Endodermal cell (in vitro differentiated cells): ENCODE data around the gene MEGF8. TPM values are rescaled to one million over a fixed set of nuclear protein-coding genes. Genes with fewer than 3 reads are reported as not detected.

Experiments used
- DNase-seq: peaks from one replicate; pipeline ENCODE4 v3.0.0-alpha.2; 2017
- H3K27ac ChIP-seq: 2 replicates; pipeline ENCODE4 v1.5.1; 2013; ENCODE audit warnings: mild to moderate bottlenecking, low read depth, low read length, moderate library complexity
- H3K27me3 ChIP-seq: 2 replicates; pipeline ENCODE4 v1.6.1; 2013; ENCODE audit warnings: mild to moderate bottlenecking, low read length, moderate library complexity; ENCODE audit not compliant: insufficient read depth, control insufficient read depth, poor library complexity, severe bottlenecking
- H3K36me3 ChIP-seq: 2 replicates; pipeline ENCODE4 v1.7.0; 2013; ENCODE audit warnings: mild to moderate bottlenecking, low read length, moderate library complexity; ENCODE audit not compliant: control insufficient read depth, insufficient read depth
- H3K4me1 ChIP-seq: one replicate; pipeline ENCODE4 v1.7.0; 2013; ENCODE audit warnings: low read length; ENCODE audit not compliant: control insufficient read depth, insufficient read depth
- H3K4me3 ChIP-seq: 2 replicates; pipeline ENCODE4 v1.5.1; 2013; ENCODE audit warnings: mild to moderate bottlenecking, low read length, moderate library complexity
- H3K9ac ChIP-seq: 2 replicates; pipeline ENCODE4 v1.6.1; 2013; ENCODE audit warnings: mild to moderate bottlenecking, low read length, moderate library complexity; ENCODE audit not compliant: poor library complexity, severe bottlenecking; ENCODE audit errors: extremely low read depth
- H3K9me3 ChIP-seq: 2 replicates; pipeline ENCODE4 v1.6.1; 2013; ENCODE audit warnings: mild to moderate bottlenecking, low read length, moderate library complexity; ENCODE audit not compliant: control insufficient read depth
- H3K27ac Mint-ChIP-seq: 2 replicates; pipeline ENCODE4 v1.8.0; 2020; ENCODE audit warnings: mixed read lengths
- H3K27me3 Mint-ChIP-seq: 2 replicates; pipeline ENCODE4 v1.8.0; 2021; ENCODE audit warnings: mild to moderate bottlenecking, mixed read lengths; ENCODE audit not compliant: insufficient read depth
- H3K36me3 Mint-ChIP-seq: 2 replicates; pipeline ENCODE4 v1.8.0; 2020; ENCODE audit warnings: low read depth, mixed read lengths
- H3K4me1 Mint-ChIP-seq: 2 replicates; pipeline ENCODE4 v1.8.0; 2020; ENCODE audit warnings: mixed read lengths
- H3K4me3 Mint-ChIP-seq: 2 replicates; pipeline ENCODE4 v1.8.0; 2020; ENCODE audit warnings: mild to moderate bottlenecking, moderate library complexity, mixed read lengths
- H3K9me3 Mint-ChIP-seq: 2 replicates; pipeline ENCODE4 v1.8.0; 2020; ENCODE audit warnings: mild to moderate bottlenecking, mixed read lengths
- CTCF ChIP-seq: fragments of 200-600 bp; sonication (generic); conservative IDR thresholded peaks from 2 replicates; pipeline ENCODE4 v1.5.0; 2021; ENCODE audit warnings: antibody characterized with exemption, mild to moderate bottlenecking
- WGBS, 2 experiments: methylation state at CpG; one replicate each; pipeline versions ENCODE4 v1.1.5 to v1.1.7; 2013; ENCODE audit warnings: missing lambda C conversion rate in 2 of 2, mixed read lengths in 1 of 2; ENCODE audit not compliant: insufficient coverage in 1 of 2, insufficient read length in 1 of 2; 5-methylcytosine and 5-hydroxymethylcytosine counted together
- total RNA-seq, 2 donors: library from RNA; stranded (reverse); fragmentation: NEBNext Ultra II Directional in 1 of 2; extraction: Animal tissue kit (Norgen Biotek cat#: 25700) in 1 of 2; gene quantifications; 2 replicates in 1 of 2; 3 replicates in 1 of 2; pipeline ENCODE4 v1.2.1, GENCODE V29; 2021

The MEGF8 gene
- total RNA-seq, 2 donors from 2014 or later = 48.0 to 51.4 TPM

- peaks cover 32% of the 10 kb centered on the region for H3K4me1 Mint-ChIP-seq
- Histone ChIP-seq H3K36me3 (peaks cover 22% of the 10 kb centered on the region), H3K4me3 (no peak overlapping the region), H3K4me1 (peaks cover 14% of the 10 kb centered on the region), H3K9ac (no peak overlapping the region), H3K27me3 (no peaks in the 10 kb centered on the region), H3K9me3 (no peaks in the 10 kb centered on the region), H3K27ac (no peak overlapping the region)
- 0% methylated on average over 3 to 63 of the region's 76 CpGs for WGBS, 2 experiments
- no peak overlapping the region for H3K4me3 Mint-ChIP-seq
- DNase-seq = no peak
- H3K9me3 Mint-ChIP-seq = no peaks in the 10 kb centered on the region
- peaks cover 10% of the 10 kb centered on the region for H3K36me3 Mint-ChIP-seq
- no peaks in the 10 kb centered on the region for H3K27me3 Mint-ChIP-seq
- TF ChIP-seq CTCF = no peak
- no peak overlapping the region for H3K27ac Mint-ChIP-seq
Observed at GRCh38 chr19:42284066-42284501, 41.4 kb upstream of the MEGF8 start.

- TF ChIP-seq CTCF = no peak
- H3K9ac ChIP-seq = peak overlapping the region; percentile 25
- H3K27ac Mint-ChIP-seq = peak overlapping the region; percentile 85
- H3K4me1 Mint-ChIP-seq = peaks cover 25% of the 10 kb centered on the region
- peaks cover 10% of the 10 kb centered on the region for H3K4me1 ChIP-seq
- peak overlapping the region; percentile 80 for H3K4me3 Mint-ChIP-seq
- no peaks in the 10 kb centered on the region for H3K9me3 ChIP-seq
- DNase-seq = peak; percentile 69
- H3K36me3 Mint-ChIP-seq = peaks cover 17% of the 10 kb centered on the region
- H3K36me3 ChIP-seq = peaks cover 29% of the 10 kb centered on the region
- WGBS, 2 experiments = 4 to 6% methylated on average over 8 to 41 of the region's 41 CpGs
- H3K9me3 Mint-ChIP-seq = no peaks in the 10 kb centered on the region
- H3K27me3 Mint-ChIP-seq = no peaks in the 10 kb centered on the region
- peak overlapping the region; percentile 89 for H3K4me3 ChIP-seq
- no peak overlapping the region for H3K27ac ChIP-seq
- H3K27me3 ChIP-seq = no peaks in the 10 kb centered on the region
Observed at GRCh38 chr19:42284591-42285341, 40.7 kb upstream of the MEGF8 start.

DNA sequence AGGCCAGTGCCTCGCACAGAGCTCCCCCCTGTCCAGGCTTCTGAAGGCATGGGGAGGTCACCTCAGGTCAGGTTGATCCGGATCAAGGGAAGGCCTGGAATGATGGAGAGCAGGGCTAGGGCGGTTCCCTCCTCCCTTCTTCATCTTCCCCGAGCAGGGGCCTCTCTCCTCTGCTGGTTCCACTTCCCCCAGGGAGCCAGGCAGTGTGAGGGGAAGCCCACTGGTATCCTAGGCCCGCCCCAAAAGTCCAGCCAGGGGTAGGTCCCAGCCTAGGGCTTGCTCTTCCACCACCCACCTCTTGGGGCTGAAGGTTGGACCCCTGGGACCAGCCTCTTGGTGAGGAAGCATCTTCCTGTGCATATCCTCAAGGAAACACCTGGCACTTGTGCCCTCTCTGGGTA is 39.9 kb upstream of the MEGF8 start:
- no peak overlapping the region for H3K27ac Mint-ChIP-seq
- Histone ChIP-seq H3K27ac (no peak overlapping the region), H3K9me3 (no peaks in the 10 kb centered on the region), H3K36me3 (peaks cover 36% of the 10 kb centered on the region), H3K4me1 (peaks cover 10% of the 10 kb centered on the region), H3K9ac (no peak overlapping the region), H3K4me3 (peak overlapping the region; percentile 89), H3K27me3 (no peaks in the 10 kb centered on the region)
- no peaks in the 10 kb centered on the region for H3K27me3 Mint-ChIP-seq
- H3K4me3 Mint-ChIP-seq = peak overlapping the region; percentile 80
- DNase-seq = no peak
- peak; percentile 36 for TF ChIP-seq CTCF
- H3K4me1 Mint-ChIP-seq = peaks cover 25% of the 10 kb centered on the region
- WGBS, 2 experiments = 82 to 86% methylated on average over 1 to 5 of the region's 5 CpGs
- H3K9me3 Mint-ChIP-seq = no peaks in the 10 kb centered on the region
- peaks cover 19% of the 10 kb centered on the region for H3K36me3 Mint-ChIP-seq
